Measurements from ENCODE around the gene P2RY6.

Gene P2RY6

GRCh38 chr11:73340164-73340563 is 68.0 kb downstream of the P2RY6 start:
- peak; percentile 26 for DNase-seq

GRCh38 chr11:73342633-73343032 is 70.5 kb downstream of the P2RY6 start:
- no peak for DNase-seq

- DNase-seq, result no peak
Observed at GRCh38 chr11:73343076-73343873, 71.1 kb downstream of the P2RY6 start.

GRCh38 chr11:73344191-73344607 is 72.1 kb downstream of the P2RY6 start:
- peak; percentile 27 for DNase-seq

GRCh38 chr11:73345481-73346160 is 73.5 kb downstream of the P2RY6 start:
- no peak for DNase-seq

GRCh38 chr11:73346186-73346935 is 74.2 kb downstream of the P2RY6 start:
- no peak for DNase-seq

- DNase-seq, result no peak
Observed at GRCh38 chr11:73347067-73347466, 74.9 kb downstream of the P2RY6 start.
